ENCODE results near the gene MFRP.

Gene MFRP

DNA sequence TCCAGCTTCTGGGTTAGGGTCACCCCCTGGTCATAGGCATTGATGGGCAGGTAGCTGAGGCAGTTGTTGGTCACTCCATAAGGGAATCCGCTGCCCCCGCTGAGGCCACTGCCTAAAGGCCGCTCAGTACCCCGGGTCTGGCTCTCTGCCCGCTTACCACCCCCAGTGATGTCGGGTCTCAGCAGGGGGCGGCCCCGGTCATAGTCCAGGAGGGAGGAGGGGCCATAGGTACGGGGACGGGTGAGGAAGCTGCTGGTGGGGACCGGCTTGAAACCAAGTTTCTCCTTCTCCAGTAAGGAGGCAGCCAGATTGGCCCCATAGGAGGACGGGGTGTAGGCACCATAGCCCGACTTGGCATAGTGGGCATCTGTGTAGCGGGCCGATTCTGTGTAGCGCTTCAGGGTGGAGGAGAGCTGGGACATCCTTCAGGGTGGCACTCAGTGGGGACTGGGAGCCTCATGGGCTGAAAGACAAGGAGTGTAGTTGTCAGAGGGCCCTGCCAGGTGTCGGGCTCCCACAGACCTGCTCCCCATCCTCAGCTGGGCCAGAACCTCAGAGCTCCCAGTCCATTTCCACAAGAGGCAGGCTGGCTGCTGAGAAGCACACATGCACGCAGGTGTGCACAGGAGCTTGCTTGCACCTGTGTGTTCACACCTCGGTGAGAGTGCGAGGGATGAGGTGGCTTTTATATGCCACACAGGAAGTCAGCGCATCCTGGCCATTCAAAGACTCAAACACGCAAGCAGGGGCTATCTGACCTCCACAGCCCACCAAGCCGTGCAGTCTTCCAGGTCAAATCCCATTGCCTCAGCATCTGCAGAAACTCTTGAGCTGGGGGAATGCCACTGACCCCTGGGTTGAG lies 26.8 kb upstream of the MFRP start:
- DNase-seq (ENCODE audit: low spot score) = no peak

DNA sequence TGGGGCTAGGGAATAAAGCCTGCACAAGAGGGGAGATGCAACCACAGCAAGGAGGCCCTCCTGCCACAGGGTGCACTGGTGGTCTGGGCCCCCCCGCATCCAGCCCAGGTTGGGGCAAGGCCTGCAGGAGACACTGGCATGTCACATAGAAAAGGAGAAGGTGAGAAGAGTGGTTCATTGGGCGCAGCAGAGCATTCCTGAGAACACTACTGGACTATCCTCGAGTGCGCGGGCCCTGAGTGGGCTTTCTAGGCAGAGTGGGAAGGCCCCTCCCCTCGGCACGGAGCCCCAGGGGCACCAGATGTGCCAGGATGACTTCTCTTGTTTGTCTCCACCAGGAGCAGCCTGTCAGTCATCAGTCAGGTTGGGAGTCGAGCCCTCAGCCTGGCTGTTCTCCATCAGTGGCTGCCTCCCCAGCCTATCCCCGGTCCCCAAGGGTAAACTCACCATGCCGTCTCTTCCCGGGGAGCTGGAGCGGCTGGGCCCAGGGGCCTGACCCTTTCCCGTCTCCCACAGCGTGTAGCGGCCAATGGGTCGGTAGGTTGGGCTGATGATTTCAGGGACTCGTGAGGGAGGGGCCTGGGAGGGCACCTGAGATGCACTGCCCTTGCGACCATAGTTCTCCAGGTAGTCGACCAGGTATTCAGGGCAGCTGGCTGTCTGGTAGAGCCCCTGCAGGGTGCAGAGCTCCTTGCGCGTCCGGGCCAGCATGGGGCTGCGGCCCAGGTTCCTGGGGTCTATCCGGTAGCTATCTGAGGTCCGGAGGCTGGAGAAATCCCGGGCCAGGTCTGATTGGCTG lies 26.0 kb upstream of the MFRP start:
- no peak for DNase-seq (ENCODE audit: low spot score)

DNA sequence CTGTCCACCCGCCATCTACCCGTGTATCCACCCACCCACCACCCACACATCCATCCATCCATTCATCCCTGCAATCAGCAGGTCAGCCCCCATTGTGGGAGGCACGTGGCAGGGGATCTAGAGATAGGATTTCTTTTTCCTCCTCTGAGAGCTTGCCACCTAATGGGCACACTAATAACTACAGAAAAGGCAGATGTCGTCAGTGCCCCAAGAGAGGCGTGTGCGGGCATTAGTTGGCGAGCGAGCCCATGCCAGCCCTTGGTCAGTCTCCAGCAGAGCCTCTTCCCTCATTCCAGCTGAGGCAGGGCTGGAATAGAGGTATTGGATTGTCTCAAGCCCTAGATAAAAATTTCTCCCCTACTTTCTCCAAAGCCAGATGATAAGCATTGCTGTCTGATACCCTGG lies 25.3 kb upstream of the MFRP start:
- DNase-seq (ENCODE audit: low spot score) = no peak

DNA sequence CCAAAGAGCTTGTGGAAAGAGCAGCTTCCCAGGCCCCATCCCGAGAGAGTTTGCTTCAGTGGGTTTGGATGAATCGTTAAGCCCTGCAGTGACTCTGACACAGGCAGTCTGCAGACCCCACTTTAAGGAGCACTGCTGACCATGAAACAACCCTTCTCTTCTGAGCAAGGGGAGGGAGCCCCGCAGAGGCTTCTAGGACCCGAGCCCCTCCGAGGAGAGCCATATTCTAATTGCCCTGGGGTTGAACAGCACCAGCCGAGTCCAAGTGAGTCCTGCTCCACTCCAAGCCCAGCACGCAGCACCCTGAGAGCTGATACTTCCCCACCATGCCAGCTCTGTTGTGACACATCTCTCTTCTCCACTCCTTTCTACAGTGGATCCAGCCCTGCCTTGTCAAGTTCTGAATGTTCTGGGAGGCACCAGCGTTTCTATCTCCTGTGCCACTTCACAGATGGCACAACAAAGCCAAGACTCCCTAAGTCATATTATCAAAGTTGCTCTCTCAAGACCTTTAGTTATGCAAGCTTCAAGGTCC lies 24.6 kb upstream of the MFRP start:
- no peak for DNase-seq (ENCODE audit: low spot score)

DNA sequence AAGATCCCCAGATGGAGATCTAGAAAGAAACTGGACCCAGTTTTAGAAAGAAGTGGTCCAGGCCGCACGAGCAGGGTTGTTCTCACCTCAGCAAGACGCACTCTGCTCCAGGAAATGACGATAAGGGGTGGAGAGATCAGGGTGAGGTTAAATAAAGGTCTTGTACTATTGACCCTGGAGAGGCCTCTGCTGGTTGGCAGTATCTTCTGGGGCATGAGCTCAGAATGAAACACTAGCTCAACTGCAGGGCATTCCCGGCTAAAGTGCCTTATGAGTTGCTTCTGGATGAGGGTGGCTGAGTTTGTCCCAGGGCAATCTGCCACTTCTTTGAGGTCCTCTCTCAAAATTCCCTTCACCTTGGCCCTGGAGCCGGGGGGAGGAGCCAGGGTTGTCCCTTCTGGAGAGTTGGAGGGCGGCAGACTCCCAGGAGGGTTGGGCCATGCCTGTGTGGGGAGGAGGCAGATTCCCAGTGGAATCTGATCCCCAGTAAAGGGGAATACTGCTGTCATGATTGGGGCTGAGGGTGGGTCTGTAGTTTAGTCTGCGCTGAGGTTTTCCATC lies 24.1 kb upstream of the MFRP start:
- DNase-seq (ENCODE audit: low spot score) = no peak

DNA sequence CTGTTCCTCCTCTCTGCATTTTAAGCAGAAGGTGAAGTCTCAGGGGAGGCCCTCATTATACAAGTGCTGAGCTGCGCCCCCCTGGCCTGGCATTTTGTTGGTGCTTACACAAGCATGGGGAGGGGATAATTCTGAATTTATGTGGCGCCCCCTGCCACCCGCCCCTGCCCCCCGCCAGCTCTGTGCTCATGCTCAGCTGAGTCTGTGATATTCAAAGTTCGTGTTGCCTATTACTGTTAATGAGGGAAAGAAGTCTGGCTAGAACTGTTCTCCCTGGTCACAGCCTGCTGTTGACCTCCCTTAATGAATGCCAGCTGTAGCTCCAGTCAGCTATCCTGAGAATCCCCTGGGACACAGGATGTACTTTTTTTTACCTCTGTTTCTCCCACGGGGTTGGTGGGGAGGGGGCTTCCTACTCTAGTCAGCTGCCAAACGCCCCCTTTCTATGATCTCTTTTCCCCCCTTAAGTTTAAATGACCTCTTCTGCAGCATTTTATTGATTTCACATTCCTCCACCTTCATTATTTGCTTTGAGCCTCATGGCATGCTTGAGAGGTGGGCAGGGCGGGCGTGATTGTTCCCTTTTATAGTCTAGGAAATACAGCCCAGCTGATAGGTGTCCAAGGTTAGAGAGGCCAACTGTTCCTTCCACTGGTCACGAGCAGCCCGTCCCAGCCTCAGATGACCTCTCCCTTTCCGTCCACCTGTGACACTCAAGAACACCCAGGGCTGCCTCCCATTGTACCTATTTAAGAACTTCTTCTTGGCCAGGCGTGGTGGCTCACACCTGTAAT lies 22.8 kb upstream of the MFRP start:
- no peak for DNase-seq (ENCODE audit: low spot score)

DNA sequence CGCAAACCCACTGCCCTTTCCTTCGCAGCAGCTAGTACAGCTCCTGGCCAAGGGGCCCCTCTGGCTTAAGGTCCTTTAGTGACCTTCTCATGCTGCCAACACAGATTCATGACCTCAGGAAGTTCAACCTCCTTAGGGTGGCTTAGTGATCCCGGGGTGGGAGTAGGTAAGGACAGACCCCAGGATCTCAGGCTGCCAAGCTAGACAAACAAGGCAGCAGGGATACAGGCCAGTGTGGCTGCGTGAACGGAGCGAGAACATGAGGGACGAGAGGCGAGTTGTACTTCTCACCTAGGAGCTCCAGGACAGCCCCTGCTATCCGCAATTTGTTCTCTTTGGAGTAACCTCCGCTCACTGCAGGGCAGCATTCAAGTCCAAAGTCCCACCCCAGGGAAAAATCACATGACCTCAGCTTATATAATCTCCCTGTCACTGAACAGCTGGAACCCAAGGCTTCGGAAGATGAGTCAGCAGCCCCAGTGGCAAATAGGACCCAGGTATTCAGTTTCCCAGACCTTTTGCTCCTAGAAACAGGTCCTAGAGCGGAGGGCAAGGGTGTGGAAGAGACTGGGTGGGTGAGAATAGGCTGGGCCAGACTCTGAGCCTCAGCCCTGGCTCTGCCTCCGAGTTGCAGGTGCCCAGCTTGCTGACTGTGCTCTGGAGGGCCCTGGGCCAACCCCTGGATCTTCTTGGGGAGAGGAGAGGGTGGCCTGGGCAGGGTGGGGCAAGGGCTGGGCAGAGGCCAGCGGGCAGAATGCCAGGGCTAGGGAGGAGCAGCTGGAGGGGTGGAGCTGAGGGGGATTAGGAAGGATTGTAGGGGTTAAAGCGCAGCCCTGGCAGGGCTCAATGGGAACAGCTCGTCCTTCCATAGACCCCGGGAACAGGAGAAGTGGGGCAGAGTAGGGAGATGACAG lies 21.9 kb upstream of the MFRP start:
- DNase-seq (ENCODE audit: low spot score) = no peak

DNA sequence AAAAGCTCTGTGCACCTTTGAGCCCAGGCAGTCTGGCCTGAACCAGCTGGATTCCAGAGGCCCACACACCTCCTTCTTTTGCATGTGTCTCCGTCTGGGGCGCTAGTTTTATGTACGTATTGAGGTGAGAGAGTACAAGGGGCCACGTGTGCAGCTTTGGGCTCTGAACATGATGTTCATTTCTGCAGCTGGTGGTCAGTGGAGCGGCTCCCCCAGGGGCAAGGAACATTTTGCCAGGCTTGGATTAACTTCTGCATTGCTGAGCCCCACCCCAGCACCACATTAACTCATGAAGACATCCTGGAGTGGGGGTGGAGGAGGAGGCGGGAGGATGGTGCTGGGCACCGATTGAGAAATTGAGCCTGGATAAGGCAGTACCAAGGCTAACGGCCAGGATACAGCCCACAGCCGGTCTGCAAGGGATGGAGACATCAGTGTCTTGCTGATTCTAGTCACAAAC lies 21.2 kb upstream of the MFRP start:
- no peak for DNase-seq (ENCODE audit: low spot score)

DNA sequence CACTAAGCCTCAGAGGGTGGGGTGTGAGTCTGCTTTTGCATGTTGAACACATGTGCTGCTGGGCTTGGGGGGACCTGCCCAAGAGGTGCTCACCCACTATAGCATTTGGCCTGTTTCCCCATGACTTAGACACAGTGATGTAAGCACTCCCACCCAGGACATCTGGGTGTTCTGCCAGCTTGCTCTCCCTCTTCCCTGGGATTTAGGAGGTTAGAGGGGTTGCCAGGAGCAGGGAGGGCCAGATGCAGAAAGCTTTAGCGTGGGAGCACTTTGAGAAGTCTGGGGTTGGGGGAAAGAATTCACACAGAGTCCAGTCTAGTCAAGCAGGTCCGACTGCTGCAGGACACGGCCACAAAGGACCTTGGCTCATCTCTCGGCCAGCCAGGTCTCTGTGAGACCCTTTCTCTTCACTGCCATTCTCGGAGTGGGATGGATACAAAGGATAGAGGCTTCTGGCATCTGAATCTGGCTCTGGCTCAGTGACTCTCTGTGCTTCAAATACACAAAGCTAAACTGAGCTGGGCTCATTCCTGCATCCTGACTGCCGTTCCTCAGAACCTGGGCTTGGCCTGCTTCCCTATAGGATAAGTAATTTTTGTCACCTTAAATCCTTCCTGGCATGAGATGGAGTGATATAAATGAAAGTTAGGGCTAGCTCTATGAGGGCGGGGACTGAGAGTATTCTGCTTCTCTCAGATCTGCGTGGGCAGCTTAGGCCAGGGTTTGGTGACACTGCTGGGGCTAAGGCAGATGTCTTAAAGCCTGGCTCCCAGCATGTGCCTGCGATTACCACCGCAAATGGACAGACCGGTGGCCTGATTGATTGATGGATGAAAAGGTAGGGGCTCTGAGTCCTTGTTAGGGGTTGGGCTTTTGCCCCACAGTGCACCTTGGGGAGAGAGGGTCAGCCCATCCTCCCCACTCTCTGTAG lies 20.4 kb upstream of the MFRP start:
- no peak for DNase-seq (ENCODE audit: low spot score)

DNA sequence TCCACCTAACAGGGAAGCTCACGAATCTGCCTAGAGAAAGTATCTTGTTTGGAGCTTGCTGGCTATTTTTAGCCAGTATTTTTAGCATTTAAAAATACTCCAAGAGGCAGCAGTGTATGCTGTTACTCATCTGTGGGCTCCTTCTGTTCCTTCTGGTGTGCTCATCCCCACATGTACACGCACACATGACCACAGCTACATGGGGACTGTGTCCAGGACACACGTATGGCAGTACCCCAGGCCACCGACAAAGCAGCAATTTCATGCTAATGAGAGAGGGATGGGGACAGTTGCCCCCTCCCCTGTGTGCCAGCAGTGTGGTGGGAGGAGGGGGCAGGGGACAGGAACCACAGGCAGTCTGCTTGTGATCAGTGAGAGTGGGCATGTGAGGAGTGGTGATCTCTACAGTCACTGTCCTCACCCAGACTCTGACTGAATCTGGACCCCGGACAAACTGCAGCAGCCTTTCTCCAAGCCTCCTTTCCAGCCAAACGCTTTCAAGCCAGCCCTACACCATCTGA lies 18.6 kb upstream of the MFRP start:
- no peak for DNase-seq (ENCODE audit: low spot score)

DNA sequence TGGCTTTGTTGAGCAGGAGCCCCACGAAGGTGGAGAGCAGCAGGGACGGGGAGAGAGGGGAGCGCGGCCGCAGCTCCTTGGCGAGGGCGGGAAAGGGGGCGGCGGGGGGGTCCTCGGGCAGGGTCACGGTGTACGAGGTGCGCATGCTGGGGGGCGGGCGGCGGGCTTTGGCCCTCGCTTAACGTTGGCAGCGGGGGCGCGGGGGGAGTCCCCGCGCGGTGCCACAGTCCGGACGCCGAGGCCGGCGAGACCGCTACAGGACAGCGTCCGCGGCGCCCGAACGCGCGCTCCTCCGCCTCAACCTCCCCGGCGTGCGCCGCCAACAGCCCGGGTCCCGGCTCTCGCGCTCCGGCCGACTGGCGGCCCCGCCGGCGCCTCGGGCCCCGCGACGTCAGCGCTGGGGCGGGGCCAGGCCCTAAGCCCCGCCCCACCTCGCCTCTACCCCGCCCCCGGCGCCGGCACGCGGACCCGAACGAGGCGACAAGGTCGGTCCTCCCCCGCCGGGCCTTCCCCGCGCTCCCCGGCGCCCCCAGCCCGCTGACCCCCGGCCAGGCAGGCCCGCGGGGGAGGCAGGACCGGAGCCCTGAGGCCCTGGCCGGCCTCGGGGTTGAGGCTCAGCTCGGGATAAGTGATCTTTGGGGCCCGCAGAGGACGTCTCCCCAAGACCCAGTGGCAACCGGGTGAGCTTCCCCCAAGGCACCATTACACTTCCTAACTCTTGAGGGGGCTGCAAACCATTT lies 17.5 kb upstream of the MFRP start:
- peak; percentile 54 for DNase-seq (ENCODE audit: low spot score)

DNA sequence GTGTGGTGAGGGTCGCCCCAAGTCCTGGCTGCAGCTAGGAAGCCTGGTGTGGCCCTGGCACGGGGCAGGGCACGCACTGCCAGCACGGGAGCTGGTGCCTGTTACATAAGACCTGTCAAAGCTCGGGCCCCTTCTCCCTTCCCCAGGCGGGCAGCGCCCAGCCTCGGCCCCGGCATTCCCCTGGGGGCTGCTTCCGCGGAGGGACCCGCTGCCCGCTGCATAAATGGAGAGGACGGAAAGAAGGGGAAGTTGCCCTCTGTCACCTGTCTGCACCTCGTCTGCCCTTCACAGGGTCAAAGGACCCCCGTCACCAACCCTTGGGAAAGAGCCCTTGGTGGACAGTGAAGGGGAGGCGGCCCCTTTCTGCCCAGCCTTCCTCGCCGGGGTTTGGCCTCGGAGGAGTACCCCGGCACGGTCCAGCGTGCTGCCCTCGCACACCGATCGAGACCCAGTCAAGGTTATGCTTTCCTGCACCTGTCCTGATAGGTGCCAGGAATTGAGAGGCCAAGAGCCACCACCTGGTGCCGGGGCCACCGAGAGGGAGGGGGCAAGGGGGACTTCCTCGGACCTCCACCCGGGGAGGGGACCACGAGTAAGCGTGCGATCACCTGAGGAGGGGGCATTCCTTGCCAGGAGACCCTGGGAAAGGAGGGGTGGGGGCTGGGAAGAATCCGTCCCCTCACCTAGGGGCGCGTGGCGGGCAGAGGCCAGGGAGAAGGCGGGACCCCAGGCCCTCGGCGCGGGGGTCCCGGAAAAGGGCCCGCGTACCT lies 16.8 kb upstream of the MFRP start:
- DNase-seq (ENCODE audit: low spot score) = no peak

DNA sequence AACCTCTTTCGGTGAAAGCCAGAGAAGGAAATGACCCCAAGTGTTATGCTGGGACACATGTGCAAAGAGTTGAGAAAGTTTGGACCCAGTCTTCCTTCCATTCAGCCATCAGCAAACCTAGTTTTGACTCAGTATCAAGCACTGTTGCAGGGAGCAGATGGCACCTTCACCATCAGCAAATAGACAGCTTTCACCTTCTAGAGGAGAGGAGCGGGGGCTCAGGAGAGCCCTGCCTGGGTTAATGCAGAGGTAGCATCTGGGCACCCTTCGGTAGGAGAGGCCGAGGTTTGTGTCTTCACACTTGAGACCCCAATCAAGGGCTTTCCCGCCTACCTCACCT lies 16.2 kb upstream of the MFRP start:
- DNase-seq (ENCODE audit: low spot score) = no peak

DNA sequence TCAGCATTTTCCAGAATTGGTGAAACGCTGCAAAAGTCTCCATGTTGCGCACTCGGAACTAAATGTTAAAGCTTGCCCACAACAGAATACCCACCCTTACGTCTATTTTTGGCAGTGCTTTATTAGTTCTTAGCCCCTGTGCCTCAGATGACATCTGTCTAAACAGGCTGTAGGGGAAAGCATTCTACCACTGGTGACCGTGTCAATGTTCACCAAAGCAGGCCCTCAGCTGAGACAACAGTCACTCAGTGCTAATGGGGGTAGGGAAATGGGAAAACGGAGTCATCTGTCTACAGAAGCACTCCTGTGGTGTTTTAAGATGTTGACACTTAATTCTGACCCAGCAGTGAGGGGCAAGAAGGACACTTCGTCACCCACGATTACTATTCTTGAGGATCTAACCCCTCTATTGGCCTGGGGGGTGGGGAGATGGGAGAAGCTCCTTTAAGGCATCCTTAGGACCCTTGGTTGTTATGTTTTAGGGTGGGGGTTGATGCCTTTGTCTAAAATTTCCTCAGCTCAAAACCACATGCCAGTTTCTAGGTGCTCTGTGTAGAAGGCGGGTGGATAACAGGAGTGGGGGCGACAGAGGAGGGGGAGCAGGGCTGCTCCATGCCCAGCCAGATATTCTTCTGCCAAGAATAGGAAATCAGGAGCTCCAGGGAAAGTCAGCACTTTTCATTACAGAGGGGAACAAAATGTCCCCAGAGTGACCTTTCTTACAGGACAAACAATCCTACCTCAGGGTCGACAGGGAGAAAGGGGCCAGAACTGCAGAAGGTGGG lies 15.6 kb upstream of the MFRP start:
- no peak for DNase-seq (ENCODE audit: low spot score)

DNA sequence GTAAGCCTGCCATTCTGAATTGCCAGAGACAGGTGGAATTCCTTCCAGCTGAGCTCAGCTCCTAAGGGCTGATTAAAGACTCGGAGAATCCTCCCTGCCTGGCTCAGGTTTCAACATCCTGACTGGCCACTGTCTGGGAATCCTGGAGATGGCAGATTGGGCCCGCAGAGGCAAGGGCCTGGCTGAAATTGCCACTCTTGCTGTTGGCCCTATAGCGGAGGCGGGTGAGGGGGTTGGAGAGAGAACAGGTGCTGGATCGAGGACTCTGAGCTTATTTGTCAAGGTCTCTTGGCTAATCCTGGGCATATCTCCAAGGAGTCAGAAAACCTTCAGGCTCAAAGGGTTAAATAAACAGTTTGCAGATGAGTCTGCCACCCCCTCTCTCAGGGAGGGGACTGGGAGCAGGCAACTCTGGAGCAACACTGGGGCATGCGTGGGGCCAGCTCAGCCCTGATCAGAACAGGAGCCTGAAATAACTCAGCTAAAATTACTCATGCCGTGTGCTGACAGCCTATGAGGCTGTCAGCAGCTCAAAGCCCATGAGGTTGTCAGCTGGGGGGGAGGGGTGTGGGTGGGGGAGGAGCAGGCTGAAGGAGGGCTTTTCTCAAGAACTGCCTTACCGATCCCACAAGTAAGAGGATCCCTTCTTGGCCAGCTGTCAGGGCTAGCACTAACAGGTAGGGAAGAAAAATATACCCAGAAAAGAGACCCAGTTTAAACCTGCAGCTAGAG lies 14.7 kb upstream of the MFRP start:
- no peak for DNase-seq (ENCODE audit: low spot score)

DNA sequence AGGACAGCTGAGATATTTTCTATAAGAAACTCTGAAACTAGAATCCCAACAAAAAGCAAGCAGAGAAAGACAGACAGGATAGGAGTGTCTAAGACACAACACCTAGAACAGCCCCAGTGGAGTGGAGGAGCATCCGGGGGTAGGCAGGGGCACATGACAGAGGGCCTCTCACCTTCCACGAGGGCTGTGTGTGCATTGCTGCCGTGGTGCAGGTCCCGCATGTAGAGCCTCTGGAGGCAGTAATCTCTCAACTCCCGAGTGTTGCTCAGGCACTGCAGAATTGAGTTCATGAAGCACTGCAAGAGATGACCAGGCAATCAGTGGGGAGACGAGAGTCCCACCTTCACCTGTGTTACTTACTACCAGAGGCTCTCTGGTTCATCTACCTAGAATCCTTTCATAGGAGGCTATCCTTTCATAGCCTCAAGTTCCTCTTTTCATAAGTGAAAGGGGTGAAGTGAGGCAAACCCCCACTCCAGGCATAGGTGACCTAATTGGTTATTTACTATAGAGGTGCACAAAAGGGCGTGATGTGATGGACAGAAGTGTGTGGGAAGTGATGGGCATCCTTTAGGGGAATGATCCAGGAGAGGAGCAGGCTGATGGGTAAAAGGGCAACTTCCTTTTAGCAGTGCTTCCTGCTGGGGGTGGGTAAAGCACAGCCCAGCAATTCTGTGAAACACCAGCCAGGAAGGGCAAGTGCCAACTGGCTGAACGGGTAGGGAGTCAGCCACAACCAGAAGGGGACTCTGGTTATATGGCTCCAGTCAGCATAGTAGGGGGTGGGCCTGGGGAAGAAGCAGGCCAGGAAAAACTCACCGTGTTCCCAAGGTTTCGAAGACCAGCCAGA lies 13.1 kb upstream of the MFRP start:
- DNase-seq (ENCODE audit: low spot score) = no peak
